K562 (cell line): ENCODE data around the gene SRRM5. TPM values are rescaled to one million over a fixed set of nuclear protein-coding genes. Genes with fewer than 3 reads are reported as not detected.

Source experiments
- BMI1 ChIP-seq: fragments of 150-350 bp; IDR thresholded peaks from 2 replicates; pipeline ENCODE4 v1.6.1; 2014; ENCODE audit warnings: low read length
- EHMT2 ChIP-seq: fragments of 450-650 bp; IDR thresholded peaks from 2 replicates; pipeline ENCODE4 v1.6.1; 2018; ENCODE audit warnings: antibody characterized with exemption
- ELF4 ChIP-seq: fragments of 450-650 bp; formaldehyde crosslinking; IDR thresholded peaks from 2 replicates; pipeline ENCODE4 v1.4.0; 2022; ENCODE audit warnings: missing genetic modification characterization
- HDAC1 ChIP-seq, 2 experiments: fragments of 450-650 bp; IDR thresholded peaks; 2 replicates each; pipeline ENCODE4 v1.6.1; 2016 to 2017; ENCODE audit warnings: inconsistent platforms in 1 of 2, mild to moderate bottlenecking in 1 of 2, moderate library complexity in 1 of 2
- IFI16 ChIP-seq: fragments of 250-450 bp; sonication (Bioruptor Pico); IDR thresholded peaks from 2 replicates; pipeline ENCODE4 v2.1.2; 2022; ENCODE audit warnings: mild to moderate bottlenecking, inconsistent platforms
- PTBP1 ChIP-seq: fragments of 200-400 bp; formaldehyde crosslinking; IDR thresholded peaks from 2 replicates; pipeline ENCODE4 v1.6.1; 2017; ENCODE audit warnings: low read depth, low read length
- SLC30A9 ChIP-seq: fragments of 250-450 bp; sonication (Bioruptor Pico); IDR thresholded peaks from 2 replicates; pipeline ENCODE4 v1.8.0; 2022; ENCODE audit warnings: mild to moderate bottlenecking, moderate library complexity
- ZNF253 ChIP-seq: fragments of 250-450 bp; sonication (Bioruptor Pico); conservative IDR thresholded peaks from 2 replicates; pipeline ENCODE4 v1.6.1; 2021; ENCODE audit warnings: mild to moderate bottlenecking
- ZNF57 ChIP-seq: fragments of 450-650 bp; formaldehyde crosslinking; IDR thresholded peaks from 2 replicates; pipeline ENCODE4 v1.4.0; 2020; ENCODE audit warnings: mild to moderate bottlenecking, moderate library complexity
- ZNF695 ChIP-seq: fragments of 450-650 bp; formaldehyde crosslinking; IDR thresholded peaks from 2 replicates; pipeline ENCODE4 v1.4.0; 2020; ENCODE audit warnings: mild to moderate bottlenecking, moderate library complexity
- polyA plus RNA-seq, 8 experiments: library from polyadenylated mRNA; depleted of rRNA in 4 of 8; stranded (reverse) in 5 of 8; unstranded in 3 of 8; fragments of >200 nt; fragmentation: Nextera tagmentation in 2 of 8; fragmentation: Illumina TruSeq in 1 of 8; extraction: Ambion mirVana in 2 of 8; extraction: Trizol in 1 of 8; gene quantifications; 2 replicates each; pipeline versions ENCODE4 v1.2.1 to v1.2.3, GENCODE V29; 2011 to 2014; ENCODE audit warnings: inconsistent platforms in 1 of 8, missing spikeins in 1 of 8
- total RNA-seq, 7 experiments: library from RNA; depleted of rRNA in 6 of 7; stranded (reverse); fragments of >200 nt in 6 of 7; fragmentation: Illumina TruSeq in 2 of 7; extraction: Trizol in 2 of 7; gene quantifications; 2 replicates each; pipeline versions ENCODE4 v1.2.1 to v1.2.3, GENCODE V29; 2011 to 2021; ENCODE audit warnings: low replicate concordance in 1 of 7
- TF ChIP-seq, protein P1 (sequence below): fragments of 450-650 bp; IDR thresholded peaks from 2 replicates; pipeline ENCODE4 v1.6.1; 2016; ENCODE audit warnings: borderline replicate concordance
- TF ChIP-seq, protein P2 (sequence below): fragments of 150-350 bp; conservative IDR thresholded peaks from 2 replicates; pipeline ENCODE4 v1.6.1; 2014; ENCODE audit warnings: low read length
- TF ChIP-seq, protein P3 (sequence below), 2 experiments: IDR thresholded peaks; 2 replicates each; pipeline ENCODE4 v1.6.1; 2012; ENCODE audit warnings: improper control_type of control experiment in 2 of 2, low read depth in 2 of 2, low read length in 2 of 2, borderline replicate concordance in 1 of 2
- TF ChIP-seq, protein P4 (sequence below): fragments of 450-650 bp; IDR thresholded peaks from 2 replicates; pipeline ENCODE4 v1.6.1; 2017; ENCODE audit warnings: antibody characterized with exemption

The SRRM5 gene
- total and polyA plus RNA-seq, 9 of the 15 experiments (the other 6 are each of a cell fraction or from before 2014, with no cell fraction given) = 0.09 to 0.45 (median 0.18) TPM; not detected in 2

DNA sequence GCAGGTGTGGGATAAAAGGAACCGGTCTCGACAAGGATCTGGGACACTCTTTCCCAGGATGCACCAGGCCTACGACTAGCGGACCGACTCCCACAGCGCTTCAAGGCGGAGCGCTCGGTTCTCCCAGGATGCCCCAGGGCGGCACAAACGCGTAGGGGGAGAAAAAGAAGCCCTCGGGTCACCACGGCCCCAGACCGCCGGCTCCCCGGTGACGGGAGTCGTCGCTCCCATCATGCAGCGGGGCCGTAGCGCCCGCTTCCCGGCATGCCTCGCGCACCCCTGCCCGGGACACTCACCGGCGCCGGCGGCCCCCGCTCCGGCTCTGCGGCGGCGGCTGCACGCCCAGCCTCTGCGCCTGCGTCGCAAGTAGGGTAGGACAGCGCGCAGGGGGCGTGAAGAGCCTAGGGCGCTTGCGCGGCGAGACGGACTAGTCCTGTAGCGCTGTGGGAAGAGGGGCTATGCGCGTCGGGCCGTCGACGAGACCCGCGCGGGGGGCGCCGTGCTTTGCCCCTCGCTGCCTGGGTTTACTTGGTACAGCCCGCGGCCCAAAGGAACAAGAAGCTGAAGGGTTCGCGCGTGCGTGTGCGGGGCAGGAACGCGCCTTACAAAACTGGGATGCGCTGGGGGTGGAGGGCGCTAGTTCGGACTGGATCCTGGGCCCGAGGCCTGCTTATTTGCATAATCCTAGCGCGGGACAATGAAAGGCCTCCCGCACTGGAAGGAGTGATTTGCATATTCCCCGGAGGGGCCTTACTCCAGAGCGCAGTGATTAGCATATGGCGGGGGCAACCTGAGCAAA, 7.6 kb downstream of the SRRM5 start, which contains the start of gene ZNF428 (continued):
- TF ChIP-seq, protein P1, sequence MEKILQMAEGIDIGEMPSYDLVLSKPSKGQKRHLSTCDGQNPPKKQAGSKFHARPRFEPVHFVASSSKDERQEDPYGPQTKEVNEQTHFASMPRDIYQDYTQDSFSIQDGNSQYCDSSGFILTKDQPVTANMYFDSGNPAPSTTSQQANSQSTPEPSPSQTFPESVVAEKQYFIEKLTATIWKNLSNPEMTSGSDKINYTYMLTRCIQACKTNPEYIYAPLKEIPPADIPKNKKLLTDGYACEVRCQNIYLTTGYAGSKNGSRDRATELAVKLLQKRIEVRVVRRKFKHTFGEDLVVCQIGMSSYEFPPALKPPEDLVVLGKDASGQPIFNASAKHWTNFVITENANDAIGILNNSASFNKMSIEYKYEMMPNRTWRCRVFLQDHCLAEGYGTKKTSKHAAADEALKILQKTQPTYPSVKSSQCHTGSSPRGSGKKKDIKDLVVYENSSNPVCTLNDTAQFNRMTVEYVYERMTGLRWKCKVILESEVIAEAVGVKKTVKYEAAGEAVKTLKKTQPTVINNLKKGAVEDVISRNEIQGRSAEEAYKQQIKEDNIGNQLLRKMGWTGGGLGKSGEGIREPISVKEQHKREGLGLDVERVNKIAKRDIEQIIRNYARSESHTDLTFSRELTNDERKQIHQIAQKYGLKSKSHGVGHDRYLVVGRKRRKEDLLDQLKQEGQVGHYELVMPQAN = no peak
- TF ChIP-seq, protein P2, sequence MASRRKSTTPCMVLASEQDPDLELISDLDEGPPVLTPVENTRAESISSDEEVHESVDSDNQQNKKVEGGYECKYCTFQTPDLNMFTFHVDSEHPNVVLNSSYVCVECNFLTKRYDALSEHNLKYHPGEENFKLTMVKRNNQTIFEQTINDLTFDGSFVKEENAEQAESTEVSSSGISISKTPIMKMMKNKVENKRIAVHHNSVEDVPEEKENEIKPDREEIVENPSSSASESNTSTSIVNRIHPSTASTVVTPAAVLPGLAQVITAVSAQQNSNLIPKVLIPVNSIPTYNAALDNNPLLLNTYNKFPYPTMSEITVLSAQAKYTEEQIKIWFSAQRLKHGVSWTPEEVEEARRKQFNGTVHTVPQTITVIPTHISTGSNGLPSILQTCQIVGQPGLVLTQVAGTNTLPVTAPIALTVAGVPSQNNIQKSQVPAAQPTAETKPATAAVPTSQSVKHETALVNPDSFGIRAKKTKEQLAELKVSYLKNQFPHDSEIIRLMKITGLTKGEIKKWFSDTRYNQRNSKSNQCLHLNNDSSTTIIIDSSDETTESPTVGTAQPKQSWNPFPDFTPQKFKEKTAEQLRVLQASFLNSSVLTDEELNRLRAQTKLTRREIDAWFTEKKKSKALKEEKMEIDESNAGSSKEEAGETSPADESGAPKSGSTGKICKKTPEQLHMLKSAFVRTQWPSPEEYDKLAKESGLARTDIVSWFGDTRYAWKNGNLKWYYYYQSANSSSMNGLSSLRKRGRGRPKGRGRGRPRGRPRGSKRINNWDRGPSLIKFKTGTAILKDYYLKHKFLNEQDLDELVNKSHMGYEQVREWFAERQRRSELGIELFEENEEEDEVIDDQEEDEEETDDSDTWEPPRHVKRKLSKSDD = no peak
- 0 out of 4 replicates have a peak, but pooled peaks of 1 of the 2 experiments have one; percentile 10 for TF ChIP-seq HDAC1 (IDR thresholded peaks at IDR 0.05)
- TF ChIP-seq IFI16 = no peak
- TF ChIP-seq PTBP1 = no peak
- no peak for TF ChIP-seq ZNF695 (CRISPR knock-in tag)
- TF ChIP-seq BMI1 = no peak
- TF ChIP-seq, protein P3, sequence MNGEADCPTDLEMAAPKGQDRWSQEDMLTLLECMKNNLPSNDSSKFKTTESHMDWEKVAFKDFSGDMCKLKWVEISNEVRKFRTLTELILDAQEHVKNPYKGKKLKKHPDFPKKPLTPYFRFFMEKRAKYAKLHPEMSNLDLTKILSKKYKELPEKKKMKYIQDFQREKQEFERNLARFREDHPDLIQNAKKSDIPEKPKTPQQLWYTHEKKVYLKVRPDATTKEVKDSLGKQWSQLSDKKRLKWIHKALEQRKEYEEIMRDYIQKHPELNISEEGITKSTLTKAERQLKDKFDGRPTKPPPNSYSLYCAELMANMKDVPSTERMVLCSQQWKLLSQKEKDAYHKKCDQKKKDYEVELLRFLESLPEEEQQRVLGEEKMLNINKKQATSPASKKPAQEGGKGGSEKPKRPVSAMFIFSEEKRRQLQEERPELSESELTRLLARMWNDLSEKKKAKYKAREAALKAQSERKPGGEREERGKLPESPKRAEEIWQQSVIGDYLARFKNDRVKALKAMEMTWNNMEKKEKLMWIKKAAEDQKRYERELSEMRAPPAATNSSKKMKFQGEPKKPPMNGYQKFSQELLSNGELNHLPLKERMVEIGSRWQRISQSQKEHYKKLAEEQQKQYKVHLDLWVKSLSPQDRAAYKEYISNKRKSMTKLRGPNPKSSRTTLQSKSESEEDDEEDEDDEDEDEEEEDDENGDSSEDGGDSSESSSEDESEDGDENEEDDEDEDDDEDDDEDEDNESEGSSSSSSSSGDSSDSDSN (IDR thresholded peaks at IDR 0.05; ENCODE audit: borderline replicate concordance in 1 of 2, low read depth in 2 of 2, low read length in 2 of 2) = no peak
- TF ChIP-seq EHMT2 = no peak
- no peak for TF ChIP-seq ZNF253 (CRISPR knock-in tag)
- TF ChIP-seq ELF4 (CRISPR knock-in tag) = no peak
- no peak for TF ChIP-seq SLC30A9 (CRISPR knock-in tag)
- TF ChIP-seq, protein P4, sequence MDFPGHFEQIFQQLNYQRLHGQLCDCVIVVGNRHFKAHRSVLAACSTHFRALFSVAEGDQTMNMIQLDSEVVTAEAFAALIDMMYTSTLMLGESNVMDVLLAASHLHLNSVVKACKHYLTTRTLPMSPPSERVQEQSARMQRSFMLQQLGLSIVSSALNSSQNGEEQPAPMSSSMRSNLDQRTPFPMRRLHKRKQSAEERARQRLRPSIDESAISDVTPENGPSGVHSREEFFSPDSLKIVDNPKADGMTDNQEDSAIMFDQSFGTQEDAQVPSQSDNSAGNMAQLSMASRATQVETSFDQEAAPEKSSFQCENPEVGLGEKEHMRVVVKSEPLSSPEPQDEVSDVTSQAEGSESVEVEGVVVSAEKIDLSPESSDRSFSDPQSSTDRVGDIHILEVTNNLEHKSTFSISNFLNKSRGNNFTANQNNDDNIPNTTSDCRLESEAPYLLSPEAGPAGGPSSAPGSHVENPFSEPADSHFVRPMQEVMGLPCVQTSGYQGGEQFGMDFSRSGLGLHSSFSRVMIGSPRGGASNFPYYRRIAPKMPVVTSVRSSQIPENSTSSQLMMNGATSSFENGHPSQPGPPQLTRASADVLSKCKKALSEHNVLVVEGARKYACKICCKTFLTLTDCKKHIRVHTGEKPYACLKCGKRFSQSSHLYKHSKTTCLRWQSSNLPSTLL = no peak
- TF ChIP-seq ZNF57 = no peak
